ENCODE data around the gene COL6A1.

Gene COL6A1

DNA sequence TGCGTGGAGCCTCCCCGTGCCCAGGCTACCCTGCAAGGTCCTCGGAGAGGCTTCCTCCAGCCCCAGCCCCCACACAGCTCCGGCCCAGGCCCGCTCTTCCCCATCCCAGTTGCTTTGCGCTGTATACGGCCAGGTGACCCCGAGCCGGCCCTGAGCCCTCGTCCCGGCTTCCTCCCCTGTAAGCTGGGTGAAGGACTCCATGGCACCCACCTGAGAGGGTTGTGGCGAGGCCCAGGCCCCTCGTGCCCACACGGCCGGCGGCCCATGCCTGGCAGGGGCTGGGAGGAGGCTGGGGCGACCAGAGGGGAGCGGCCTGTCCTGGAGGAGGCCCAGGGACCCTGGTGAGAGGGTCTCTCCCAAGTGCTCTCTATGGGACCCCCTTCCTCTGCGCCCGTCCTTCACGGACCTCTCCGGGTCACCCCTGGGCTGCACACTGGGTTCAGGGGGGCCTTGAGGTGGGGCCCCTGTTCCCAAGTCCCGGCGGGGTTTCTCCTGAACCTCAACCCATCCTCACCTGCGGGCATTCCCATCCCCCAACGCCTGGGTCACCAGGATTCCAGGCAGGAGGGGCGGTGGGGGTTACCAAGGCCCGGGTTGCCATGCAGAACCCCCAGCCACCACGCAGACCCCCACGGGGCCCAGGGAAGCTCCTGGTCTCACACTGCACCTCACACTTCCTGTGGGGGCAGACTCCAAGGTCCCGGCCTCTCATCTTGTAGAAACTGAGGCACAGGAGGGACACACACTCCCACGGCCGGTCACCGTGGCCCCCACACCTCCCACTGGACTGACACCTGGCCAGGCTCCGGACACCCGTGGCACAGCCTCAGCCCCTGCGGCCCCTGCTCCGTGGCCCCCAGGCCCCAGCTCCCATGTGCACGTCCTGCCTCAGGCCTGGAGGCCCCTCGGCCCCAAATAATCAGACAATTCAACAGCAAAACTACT is 25.2 kb downstream of the COL6A1 start:
- no peak for DNase-seq (ENCODE audit: low read depth in 3 of 3)

GRCh38 chr21:46007492-46007868 is 25.9 kb downstream of the COL6A1 start:
- no peak for DNase-seq (ENCODE audit: low read depth in 3 of 3)

GRCh38 chr21:46008893-46009621 is 27.5 kb downstream of the COL6A1 start:
- DNase-seq (ENCODE audit: low read depth in 3 of 3): no peak

DNA sequence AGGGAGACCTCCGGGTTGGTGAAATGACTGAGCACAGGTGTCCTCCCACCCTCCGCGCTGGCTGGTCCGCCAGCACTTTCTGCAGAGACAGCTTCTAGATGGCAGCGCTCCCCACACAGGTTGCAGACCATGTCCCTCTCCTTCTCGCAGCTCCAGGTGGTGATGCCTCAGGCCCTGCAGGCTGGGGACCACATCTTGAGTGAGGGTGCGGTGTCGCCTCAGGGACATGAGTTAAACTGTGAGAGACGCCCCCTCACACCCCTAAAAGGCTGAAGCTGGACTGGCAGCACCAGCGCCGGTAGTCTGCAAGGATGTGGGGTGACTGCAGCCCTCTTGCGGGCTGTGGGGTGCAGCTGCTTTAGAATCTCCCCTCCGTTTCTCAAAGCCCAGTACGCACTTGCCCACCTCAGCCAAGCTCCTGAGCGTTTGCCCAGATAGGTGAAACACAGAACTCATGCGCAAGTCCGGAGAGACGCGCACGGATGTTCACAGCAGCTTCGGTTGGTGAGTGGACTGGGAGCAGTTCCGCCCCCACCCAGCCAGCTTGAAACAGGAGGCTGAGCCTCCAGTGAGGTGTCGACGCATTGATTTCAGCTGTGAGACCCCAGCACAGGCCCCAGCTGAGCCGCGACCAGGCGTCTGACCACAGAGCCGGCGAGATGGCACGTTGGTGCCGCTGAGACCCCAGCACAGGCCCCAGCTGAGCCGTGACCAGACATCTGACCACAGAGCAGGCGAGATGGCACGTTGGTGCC is 28.6 kb downstream of the COL6A1 start:
- DNase-seq (ENCODE audit: low read depth in 3 of 3): no peak

GRCh38 chr21:46011267-46011967 is 29.8 kb downstream of the COL6A1 start:
- no peak for DNase-seq (ENCODE audit: low read depth in 3 of 3)

DNA sequence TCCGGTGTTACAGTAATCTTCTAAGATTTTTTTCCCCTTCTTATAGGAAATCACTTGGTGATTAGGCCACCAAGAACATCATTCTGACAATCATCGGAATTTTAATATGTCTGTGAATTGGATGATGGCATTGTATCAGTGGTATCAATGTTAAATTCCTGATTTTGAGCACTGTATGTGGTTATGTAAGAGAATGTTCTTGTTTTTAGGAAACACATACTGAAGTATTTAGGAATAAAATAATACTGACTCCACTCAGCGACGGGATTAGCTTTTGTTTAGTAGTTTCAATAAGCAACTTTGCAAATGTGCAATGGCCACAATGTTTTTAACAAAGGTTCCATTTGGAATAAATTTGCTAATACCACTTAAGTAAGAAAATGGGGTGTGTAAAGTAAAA is 30.6 kb downstream of the COL6A1 start:
- DNase-seq (ENCODE audit: low read depth in 3 of 3): no peak

- DNase-seq (ENCODE audit: low read depth in 3 of 3): no peak
Measured at GRCh38 chr21:46014828-46015227, 33.3 kb downstream of the COL6A1 start.

GRCh38 chr21:46017148-46017547 is 35.6 kb downstream of the COL6A1 start:
- DNase-seq (ENCODE audit: low read depth in 3 of 3): no peak

- DNase-seq (ENCODE audit: low read depth in 3 of 3): no peak
Measured at GRCh38 chr21:46017695-46018094, 36.1 kb downstream of the COL6A1 start.

DNA sequence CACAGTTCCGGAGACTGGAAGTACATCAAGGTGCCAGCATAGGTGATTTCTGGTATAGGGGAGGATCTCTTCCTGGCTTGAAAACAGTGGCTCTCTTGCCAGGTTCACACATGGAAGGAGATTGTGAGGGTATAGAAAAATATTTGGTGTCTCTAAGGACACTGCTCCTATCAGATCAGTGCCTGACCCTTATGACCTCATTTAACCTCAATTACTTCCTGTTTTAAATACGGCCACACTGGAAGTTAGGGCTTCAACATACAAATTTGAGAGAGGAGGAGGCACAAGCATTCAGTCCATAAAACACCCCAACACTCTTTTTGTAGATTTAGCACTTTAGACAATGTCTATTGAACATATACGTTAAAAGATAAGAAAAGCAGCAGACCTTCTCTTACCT is 37.0 kb downstream of the COL6A1 start:
- no peak for DNase-seq (ENCODE audit: low read depth in 3 of 3)

DNA sequence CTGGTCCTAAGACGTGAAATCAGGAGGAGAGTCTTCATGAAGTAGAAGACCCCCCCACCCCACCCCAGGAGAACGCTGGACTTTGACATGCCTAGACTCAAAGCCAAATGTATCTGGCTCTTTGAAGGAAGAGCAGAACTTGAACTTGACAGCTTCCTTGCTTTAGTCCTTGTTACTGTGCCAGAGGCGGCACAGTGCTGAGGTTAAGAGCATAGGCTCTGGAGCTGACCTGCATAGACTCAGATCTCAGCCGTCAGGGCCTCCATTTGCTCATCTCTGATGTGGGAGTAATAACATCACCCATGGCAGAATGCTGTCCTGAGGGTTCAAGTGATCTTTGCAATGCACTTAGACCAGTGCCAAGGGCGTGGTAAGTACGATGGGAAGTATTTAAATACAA is 39.0 kb downstream of the COL6A1 start:
- DNase-seq (ENCODE audit: low read depth in 3 of 3): no peak

DNA sequence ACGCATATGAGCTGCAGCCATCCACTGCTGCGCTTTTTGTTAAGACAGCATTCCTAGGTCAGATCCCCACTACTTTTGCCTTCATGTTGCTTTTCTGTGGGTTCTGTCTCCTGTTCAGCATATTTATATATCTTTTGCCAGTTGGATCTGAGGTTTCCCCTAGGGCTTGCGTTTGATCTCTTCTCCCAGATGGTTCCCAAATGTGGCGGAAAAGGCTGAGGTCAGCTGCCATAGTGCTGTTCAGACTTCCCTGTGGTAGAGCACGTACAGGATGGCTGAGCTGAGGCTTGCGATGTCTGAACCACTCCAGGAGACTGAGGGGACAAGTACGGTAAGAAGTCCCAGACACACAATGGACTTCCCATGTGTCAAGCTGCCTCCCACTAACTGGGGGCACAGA is 39.8 kb downstream of the COL6A1 start:
- no peak for DNase-seq (ENCODE audit: low read depth in 3 of 3)

DNA sequence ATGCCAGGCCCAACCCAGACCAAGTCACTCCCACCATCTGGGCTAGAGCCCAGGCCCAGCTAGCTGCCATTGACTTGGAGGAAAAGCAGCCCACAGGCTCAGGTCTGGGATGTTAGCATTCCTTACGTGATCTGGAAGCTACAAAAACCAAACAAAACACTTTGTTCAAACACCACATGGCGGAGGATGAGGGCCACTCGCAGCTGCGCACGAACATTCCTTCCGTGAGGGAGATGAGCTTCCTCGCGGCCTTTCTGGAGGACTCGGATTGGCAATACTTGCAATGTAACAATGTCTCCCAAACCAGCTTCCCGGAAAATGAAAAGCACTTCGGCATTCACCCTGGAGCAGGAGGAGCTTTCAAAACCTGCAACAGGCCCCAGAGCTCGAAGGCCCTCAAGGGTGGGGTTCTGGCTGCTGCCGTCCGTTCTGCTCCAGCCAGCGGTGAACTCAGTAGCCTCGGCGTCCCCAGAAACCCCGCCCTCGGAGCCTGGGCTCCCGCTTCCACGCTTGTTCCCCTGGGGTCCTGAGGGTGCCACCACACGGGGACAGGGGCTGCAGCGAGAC is 40.5 kb downstream of the COL6A1 start:
- DNase-seq (ENCODE audit: low read depth in 3 of 3): no peak

- DNase-seq (ENCODE audit: low read depth in 3 of 3): no peak
Measured at GRCh38 chr21:46022551-46023525, 41.3 kb downstream of the COL6A1 start.

DNA sequence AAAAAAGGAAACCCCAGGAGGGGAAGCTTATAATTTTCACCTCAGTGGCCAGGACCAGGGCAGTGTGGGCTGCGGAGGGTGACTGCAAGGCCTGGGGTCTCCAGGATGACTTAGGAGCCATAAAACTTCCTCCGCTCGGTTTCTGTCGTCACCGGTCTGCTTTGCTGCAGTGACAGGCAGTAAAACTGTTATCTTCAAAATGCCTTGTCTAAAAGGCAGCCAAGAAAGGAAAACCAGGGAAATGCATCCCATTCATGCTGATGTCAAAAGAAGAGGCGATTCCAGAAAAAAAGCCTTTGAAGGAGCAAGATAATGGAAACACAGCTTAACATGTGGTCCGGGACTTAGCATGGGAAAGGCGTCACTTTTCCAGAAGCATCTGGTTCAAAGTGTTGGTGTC is 42.0 kb downstream of the COL6A1 start:
- no peak for DNase-seq (ENCODE audit: low read depth in 3 of 3)

DNA sequence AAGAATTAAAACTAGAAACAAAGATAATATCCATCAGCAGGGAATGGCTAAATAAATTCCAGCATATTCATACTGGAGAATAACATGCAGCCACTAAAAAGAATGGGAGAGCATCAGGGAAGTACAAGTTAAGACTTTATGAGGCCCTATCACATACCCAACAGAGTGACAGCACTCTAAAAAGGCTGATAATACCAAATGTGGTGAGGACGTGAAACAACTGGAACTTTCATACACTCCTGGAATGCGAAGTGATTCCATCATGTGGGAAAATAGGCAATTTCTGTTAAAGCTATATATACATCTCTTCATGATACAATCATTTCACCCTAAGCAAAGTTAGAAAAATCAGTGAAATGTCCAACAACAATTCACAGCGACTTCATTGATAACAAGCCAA is 42.6 kb downstream of the COL6A1 start:
- no peak for DNase-seq (ENCODE audit: low read depth in 3 of 3)

- no peak for DNase-seq (ENCODE audit: low read depth in 3 of 3)
Measured at GRCh38 chr21:46025113-46025770, 43.7 kb downstream of the COL6A1 start.

DNA sequence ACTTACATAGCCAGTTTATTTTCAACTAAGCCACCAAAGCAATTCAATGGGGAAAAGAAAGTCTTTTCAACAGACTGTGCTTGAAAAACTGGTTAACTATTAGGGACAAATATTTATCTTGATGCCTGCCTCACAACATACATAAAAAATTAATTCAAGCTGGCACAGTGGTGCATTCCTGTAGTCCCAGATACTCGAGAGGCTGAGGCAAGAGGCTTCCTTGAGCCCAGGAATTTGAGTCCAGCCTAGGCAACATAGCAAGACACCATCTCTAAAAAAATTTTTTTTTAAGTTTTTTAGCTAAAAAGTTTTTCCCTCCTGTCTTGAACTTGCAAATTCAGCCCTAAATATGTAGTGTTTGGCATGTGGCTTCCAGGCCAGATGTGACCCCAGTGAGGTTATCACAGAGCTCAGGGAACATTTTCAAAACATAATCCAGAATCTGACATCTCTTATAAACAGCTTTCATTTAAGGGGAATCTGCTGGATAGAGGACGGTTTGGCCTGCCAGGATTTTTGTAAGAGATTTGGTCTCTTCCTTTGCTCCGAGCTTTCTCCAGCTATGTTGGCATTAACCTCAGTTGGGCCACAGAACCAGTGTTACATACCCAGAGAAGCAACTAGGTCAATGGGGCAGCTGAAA is 46.4 kb downstream of the COL6A1 start:
- DNase-seq (ENCODE audit: low read depth in 3 of 3): no peak

- DNase-seq (ENCODE audit: low read depth in 3 of 3): no peak
Measured at GRCh38 chr21:46028573-46029091, 47.1 kb downstream of the COL6A1 start.

All from stimulated activated CD4-positive, alpha-beta T cell treated with anti-CD3 and anti-CD28 coated beads, TNF-alpha, amount 100 ng/mL, for 48 hours (primary cell).